Activated naive CD4-positive, alpha-beta T cell treated with anti-CD3 and anti-CD28 coated beads for 36 hours (primary cell): ENCODE results near the gene KCNG2. TPM values are rescaled to one million over a fixed set of nuclear protein-coding genes. Genes with fewer than 3 reads are reported as not detected.
"Not testable (repeated sequence)": the region's sequence is repeated elsewhere in the genome, so short reads cannot be mapped to it uniquely, and the experiment has no call there.

Experiments
- CTCF ChIA-PET: fragments of 350-600 bp; sonication (Branson Sonifier 250); formaldehyde crosslinking; loops from one replicate; lab custom pipeline; 2021; ENCODE audit warnings: antibody characterized with exemption; lab: Charles Lee
- DNase-seq: peaks from one replicate; pipeline ENCODE4 v3.0.0-alpha.2; 2020
- H3K27ac Mint-ChIP-seq: one replicate; pipeline ENCODE4 v1.8.0; 2021; ENCODE audit warnings: mild to moderate bottlenecking, mixed read lengths
- H3K27me3 Mint-ChIP-seq: one replicate; pipeline ENCODE4 v1.8.0; 2021; ENCODE audit warnings: low read depth, mixed read lengths
- H3K36me3 Mint-ChIP-seq: one replicate; pipeline ENCODE4 v1.8.0; 2021; ENCODE audit warnings: low read depth, mixed read lengths
- H3K4me1 Mint-ChIP-seq: one replicate; pipeline ENCODE4 v1.8.0; 2021; ENCODE audit warnings: low read depth, mixed read lengths
- H3K4me3 Mint-ChIP-seq: one replicate; pipeline ENCODE4 v1.8.0; 2021; ENCODE audit warnings: mild to moderate bottlenecking, moderate library complexity, mixed read lengths
- H3K9me3 Mint-ChIP-seq: one replicate; pipeline ENCODE4 v1.8.0; 2021; ENCODE audit warnings: mixed read lengths
- intact Hi-C: fragments of 100-400 bp; cut with micrococcal nuclease; formaldehyde crosslinking; loops from one replicate; pipeline ENCODE4 v1.15.1; 2023
- total RNA-seq, 2 experiments: library from RNA; stranded (reverse); gene quantifications; one replicate each; pipeline ENCODE4 v1.2.3, GENCODE V29; 2021

Gene KCNG2
- total RNA-seq, 2 experiments from 2014 or later = not detected

DNA sequence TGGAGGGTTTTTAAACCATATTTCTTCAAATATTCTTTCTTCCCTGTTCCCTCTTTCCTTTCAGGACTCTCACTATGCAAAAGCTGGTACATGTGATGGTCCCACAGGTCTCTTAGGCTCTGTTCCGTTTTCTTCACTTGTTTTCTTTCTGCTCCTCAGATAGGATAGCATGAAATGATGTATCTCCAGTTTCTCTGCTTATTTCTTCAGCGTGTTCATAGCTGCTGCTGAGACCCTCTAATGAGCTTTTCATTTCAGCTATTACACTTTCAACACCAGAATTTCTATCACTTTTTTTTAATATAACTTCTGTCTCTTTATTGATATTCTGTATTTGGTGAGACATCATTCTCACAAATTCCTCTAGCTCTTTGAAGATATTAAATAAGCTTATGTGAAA lies 63.9 kb downstream of the KCNG2 start:
- H3K4me3 Mint-ChIP-seq = no peak overlapping the region
- peaks cover 3% of the 10 kb centered on the region for H3K9me3 Mint-ChIP-seq
- H3K27me3 Mint-ChIP-seq = no peaks in the 10 kb centered on the region
- intact Hi-C loops = no loop called here
- DNase-seq = no peak
- CTCF ChIA-PET = no interaction called here
- no peaks in the 10 kb centered on the region for H3K4me1 Mint-ChIP-seq
- no peaks in the 10 kb centered on the region for H3K36me3 Mint-ChIP-seq
- no peak overlapping the region for H3K27ac Mint-ChIP-seq

- DNase-seq = no peak
- no peak overlapping the region for H3K4me3 Mint-ChIP-seq
- CTCF ChIA-PET = interaction anchor here (0.6 to 0.8 kb wide), 2 partner anchors 10 to 52 kb away, joined by 3 read pairs; no protein-coding TSS in a partner anchor
- no peaks in the 10 kb centered on the region for H3K27me3 Mint-ChIP-seq
- no peak overlapping the region for H3K27ac Mint-ChIP-seq
- H3K36me3 Mint-ChIP-seq = no peaks in the 10 kb centered on the region
- H3K9me3 Mint-ChIP-seq = peaks cover 3% of the 10 kb centered on the region
- intact Hi-C loops = no loop called here
- H3K4me1 Mint-ChIP-seq = no peaks in the 10 kb centered on the region
Measured at GRCh38 chr18:79862562-79862961, 64.8 kb downstream of the KCNG2 start.

DNA sequence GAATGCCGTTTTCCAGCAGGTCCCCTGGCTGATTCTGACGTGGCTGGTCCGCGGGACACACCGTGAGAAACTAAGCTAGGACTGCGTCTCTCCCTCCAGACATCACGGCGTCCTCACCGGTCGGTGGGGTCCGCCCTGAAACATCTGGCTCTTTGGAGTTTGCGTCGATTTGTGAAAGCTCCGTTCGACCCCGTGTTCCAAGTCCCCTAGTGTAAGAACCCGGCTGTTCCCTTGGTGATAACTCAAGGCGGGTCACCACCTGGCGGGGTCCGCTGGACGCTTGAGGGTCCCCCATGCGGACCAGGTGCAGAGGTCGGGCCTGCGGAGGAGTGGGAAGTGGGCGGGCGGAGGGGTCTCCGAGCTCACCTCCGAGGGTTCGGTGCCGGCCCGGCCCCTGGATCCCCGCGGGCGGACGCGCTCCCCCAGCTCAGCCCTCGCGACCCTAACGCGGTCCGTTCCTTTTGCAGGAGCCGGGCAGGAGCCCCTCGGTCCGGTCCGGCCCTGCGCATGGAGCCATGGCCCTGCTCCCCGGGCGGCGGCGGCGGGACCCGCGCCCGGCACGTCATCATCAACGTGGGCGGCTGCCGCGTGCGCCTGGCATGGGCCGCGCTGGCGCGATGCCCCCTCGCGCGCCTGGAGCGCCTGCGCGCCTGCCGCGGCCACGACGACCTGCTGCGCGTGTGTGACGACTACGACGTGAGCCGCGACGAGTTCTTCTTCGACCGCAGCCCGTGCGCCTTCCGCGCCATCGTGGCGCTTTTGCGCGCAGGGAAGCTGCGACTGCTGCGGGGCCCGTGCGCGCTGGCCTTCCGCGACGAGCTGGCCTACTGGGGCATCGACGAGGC lies 65.6 kb downstream of the KCNG2 start:
- CTCF ChIA-PET = interaction anchor here (0.6 to 0.8 kb wide), 2 partner anchors 9 to 53 kb away, joined by 3 read pairs; no protein-coding TSS in a partner anchor
- Mint-ChIP-seq H3K36me3 (no peaks in the 10 kb centered on the region), H3K4me3 (no peak overlapping the region), H3K27ac (no peak overlapping the region), H3K4me1 (no peaks in the 10 kb centered on the region), H3K9me3 (peaks cover 3% of the 10 kb centered on the region), H3K27me3 (no peaks in the 10 kb centered on the region)
- DNase-seq = no peak
- intact Hi-C loops = no loop called here

DNA sequence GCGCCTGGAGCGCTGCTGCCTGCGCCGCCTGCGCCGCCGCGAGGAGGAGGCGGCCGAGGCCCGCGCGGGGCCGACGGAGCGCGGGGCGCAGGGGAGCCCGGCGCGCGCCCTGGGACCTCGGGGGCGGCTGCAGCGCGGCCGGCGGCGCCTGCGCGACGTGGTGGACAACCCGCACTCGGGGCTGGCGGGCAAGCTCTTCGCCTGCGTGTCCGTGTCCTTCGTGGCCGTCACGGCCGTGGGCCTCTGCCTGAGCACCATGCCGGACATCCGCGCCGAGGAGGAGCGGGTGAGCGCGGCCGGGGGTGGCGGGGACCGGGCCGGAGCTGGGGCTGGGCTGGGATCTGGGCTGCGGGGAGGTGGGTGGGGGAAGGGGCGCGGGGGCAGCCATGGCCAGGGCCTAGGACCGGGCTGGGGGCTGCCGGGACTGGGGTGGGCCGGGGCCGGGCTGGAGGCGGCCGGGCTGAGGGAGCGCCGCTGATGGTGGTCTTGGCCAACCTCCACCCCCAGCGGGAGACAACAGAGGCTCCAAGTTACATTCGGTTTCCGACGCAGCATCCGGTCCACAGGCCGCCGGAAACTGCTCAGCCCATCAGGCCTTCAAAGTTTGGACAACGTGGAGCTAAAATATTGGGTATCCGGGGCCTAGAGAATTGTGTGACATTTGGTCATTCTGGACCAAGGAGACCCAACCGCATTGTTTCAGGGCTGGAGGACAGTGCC lies 66.4 kb downstream of the KCNG2 start:
- peaks cover 3% of the 10 kb centered on the region for H3K9me3 Mint-ChIP-seq
- no peak overlapping the region for H3K4me3 Mint-ChIP-seq
- H3K4me1 Mint-ChIP-seq = no peaks in the 10 kb centered on the region
- H3K27me3 Mint-ChIP-seq = no peaks in the 10 kb centered on the region
- CTCF ChIA-PET = no interaction called here
- H3K27ac Mint-ChIP-seq = no peak overlapping the region
- H3K36me3 Mint-ChIP-seq = no peaks in the 10 kb centered on the region
- DNase-seq = no peak
- intact Hi-C loops = no loop called here

DNA sequence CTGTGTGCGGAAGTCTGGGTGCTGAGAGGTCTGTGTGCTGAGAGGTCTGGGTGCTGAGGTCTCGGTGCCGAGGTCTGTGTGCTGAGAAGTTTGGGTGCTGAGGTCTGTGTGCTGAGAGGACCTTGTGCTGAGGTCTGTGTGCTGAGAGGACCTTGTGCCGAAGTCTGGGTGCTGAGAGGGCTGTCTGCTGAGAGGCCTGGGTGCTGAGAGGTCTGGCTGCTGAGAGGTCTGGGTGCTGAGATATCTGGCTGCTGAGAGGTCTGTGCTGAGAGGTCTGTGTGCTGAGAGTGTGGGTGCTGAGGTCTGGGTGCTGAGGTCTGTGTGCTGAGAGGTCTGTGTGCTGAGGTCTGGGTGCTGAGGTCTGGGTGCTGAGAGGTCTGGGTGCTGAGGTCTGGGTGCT lies 67.2 kb downstream of the KCNG2 start:
- CTCF ChIA-PET, DNase-seq, H3K4me3 Mint-ChIP-seq, H3K4me1 Mint-ChIP-seq, H3K36me3 Mint-ChIP-seq, H3K27me3 Mint-ChIP-seq, H3K9me3 Mint-ChIP-seq, intact Hi-C loops, H3K27ac Mint-ChIP-seq: not testable (repeated sequence)

GRCh38 chr18:79865951-79866350 lies 68.2 kb downstream of the KCNG2 start:
- DNase-seq, H3K4me3 Mint-ChIP-seq, H3K36me3 Mint-ChIP-seq, intact Hi-C loops, CTCF ChIA-PET, H3K27ac Mint-ChIP-seq, H3K9me3 Mint-ChIP-seq, H3K4me1 Mint-ChIP-seq, H3K27me3 Mint-ChIP-seq: not testable (repeated sequence)

- H3K36me3 Mint-ChIP-seq = no peaks in the 10 kb centered on the region
- no peak overlapping the region for H3K4me3 Mint-ChIP-seq
- no peaks in the 10 kb centered on the region for H3K4me1 Mint-ChIP-seq
- CTCF ChIA-PET = no interaction called here
- intact Hi-C loops = no loop called here
- no peak overlapping the region for H3K27ac Mint-ChIP-seq
- no peak for DNase-seq
- H3K9me3 Mint-ChIP-seq = no peaks in the 10 kb centered on the region
- no peaks in the 10 kb centered on the region for H3K27me3 Mint-ChIP-seq
Measured at GRCh38 chr18:79866889-79867574, 69.3 kb downstream of the KCNG2 start.

- DNase-seq = no peak
- CTCF ChIA-PET = no interaction called here
- no peak overlapping the region for H3K27ac Mint-ChIP-seq
Measured at GRCh38 chr18:79867666-79868065, 69.9 kb downstream of the KCNG2 start.

DNA sequence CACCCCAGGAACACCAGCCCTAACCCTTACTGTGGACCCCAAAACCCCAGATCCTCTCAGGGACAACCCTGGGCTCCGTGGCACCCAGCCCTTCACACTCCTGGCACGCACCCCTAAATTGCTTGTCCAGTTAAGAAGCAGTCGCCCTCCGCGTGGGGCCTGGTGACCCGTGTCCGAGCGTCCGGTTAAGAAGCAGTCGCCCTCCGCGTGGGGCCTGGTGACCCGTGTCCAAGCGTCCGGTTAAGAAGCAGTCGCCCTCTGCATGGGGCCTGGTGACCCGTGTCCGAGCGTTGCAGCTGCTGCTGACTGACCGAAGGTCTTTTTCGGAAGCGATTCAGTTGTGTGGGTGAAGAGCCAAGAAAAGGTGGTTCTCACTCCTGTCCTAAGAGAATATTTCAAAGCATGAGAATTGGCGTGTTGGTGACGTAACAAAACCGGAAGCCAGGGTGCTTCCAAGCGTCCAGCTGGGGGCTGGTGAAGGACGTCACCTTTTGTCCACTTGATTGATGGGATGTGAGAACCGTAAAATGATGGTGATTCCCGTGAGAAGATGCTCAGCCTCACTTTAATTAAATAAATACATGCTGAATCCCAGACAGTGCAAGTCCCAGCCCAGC lies 70.5 kb downstream of the KCNG2 start:
- H3K27me3 Mint-ChIP-seq = no peaks in the 10 kb centered on the region
- no peak overlapping the region for H3K27ac Mint-ChIP-seq
- H3K4me1 Mint-ChIP-seq = no peaks in the 10 kb centered on the region
- no peaks in the 10 kb centered on the region for H3K36me3 Mint-ChIP-seq
- intact Hi-C loops = no loop called here
- CTCF ChIA-PET = no interaction called here
- no peak overlapping the region for H3K4me3 Mint-ChIP-seq
- no peaks in the 10 kb centered on the region for H3K9me3 Mint-ChIP-seq
- DNase-seq = no peak

More at GRCh38 chr18:79867666-79868065, 69.9 kb downstream of the KCNG2 start:
- intact Hi-C loops = no loop called here
- Mint-ChIP-seq H3K36me3 (no peaks in the 10 kb centered on the region), H3K27me3 (no peaks in the 10 kb centered on the region), H3K9me3 (no peaks in the 10 kb centered on the region), H3K4me1 (no peaks in the 10 kb centered on the region), H3K4me3 (no peak overlapping the region)

DNA sequence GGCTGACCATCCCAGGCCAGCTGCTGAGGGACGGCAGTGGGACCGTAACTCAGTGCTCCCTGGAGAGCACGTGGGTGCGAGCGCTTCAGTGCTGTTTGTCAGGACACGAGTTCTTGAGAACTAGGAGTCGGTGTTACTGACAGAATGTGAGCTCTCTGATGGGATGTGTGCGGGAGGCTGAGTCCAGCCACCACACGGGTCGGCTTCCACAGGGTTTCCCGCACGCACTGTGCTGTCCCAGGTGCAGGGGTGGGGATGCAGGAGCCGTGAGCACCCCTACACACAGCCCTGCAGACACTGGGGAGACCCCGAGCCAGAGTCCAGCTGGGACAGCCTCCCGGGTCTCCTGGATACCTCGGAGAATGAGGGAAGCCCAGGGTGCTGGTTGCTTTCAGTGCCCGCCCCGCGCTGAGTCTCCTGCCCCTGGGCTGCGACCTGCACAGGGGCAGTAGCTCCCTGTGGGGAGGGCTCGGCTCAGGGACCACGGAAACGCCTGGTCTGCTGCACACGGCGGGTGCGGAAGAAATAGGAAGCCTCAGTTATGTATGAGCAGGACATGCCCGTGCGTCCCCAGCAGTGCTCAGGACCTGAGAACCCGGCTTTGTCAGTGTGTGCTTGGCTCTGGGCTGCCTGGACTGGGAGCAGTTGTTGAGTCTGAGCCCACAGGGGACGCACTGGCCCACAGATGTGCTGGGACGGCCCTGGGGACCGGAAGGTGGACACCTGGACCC lies 71.2 kb downstream of the KCNG2 start:
- CTCF ChIA-PET = no interaction called here
- no peaks in the 10 kb centered on the region for H3K9me3 Mint-ChIP-seq
- intact Hi-C loops = no loop called here
- no peak for DNase-seq
- no peak overlapping the region for H3K27ac Mint-ChIP-seq
- H3K4me3 Mint-ChIP-seq = no peak overlapping the region
- H3K36me3 Mint-ChIP-seq = no peaks in the 10 kb centered on the region
- no peaks in the 10 kb centered on the region for H3K27me3 Mint-ChIP-seq
- no peaks in the 10 kb centered on the region for H3K4me1 Mint-ChIP-seq

GRCh38 chr18:79869591-79870300 lies 72.0 kb downstream of the KCNG2 start:
- intact Hi-C loops = no loop called here
- CTCF ChIA-PET = no interaction called here
- Mint-ChIP-seq H3K36me3 (no peaks in the 10 kb centered on the region), H3K4me3 (no peak overlapping the region), H3K27me3 (no peaks in the 10 kb centered on the region), H3K4me1 (no peaks in the 10 kb centered on the region), H3K27ac (no peak overlapping the region), H3K9me3 (no peaks in the 10 kb centered on the region)
- DNase-seq = no peak
